Lower leg skin (tissue), 3 donors: ENCODE data around the gene FBXL13.

Source experiments
- POLR2A ChIP-seq, 2 donors: fragments of 450-650 bp; IDR thresholded peaks; one replicate each; pipeline ENCODE4 v1.6.1; 2016 to 2017; ENCODE audit warnings: antibody characterized with exemption in 2 of 2, mild to moderate bottlenecking in 1 of 2, moderate library complexity in 1 of 2
- TF ChIP-seq, protein P1 (sequence below), 3 donors: fragments of 450-650 bp; IDR thresholded peaks; one replicate each; pipeline ENCODE4 v1.5.1; 2016; ENCODE audit warnings: antibody characterized with exemption in 3 of 3, mild to moderate bottlenecking in 3 of 3, moderate library complexity in 2 of 3

DNA sequence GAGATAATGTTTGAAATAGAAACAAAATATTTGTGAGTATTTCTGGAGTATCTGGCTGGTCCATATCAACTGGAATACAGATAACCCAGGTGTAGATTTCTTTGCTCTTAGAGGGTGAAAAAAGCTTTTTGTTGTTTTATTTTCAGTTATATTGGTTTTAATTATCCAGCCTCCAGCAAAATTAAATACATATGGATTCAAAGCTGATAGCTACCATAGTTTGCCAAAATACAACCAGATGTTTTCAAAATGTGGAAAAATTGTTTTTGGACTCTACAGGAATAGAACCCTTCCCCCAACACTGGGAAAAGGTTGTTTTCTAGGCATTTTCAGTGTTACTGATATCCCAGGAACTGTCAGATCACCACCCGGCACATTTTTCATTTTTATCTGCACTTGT lies 131.7 kb downstream of the FBXL13 start:
- TF ChIP-seq, protein P1, sequence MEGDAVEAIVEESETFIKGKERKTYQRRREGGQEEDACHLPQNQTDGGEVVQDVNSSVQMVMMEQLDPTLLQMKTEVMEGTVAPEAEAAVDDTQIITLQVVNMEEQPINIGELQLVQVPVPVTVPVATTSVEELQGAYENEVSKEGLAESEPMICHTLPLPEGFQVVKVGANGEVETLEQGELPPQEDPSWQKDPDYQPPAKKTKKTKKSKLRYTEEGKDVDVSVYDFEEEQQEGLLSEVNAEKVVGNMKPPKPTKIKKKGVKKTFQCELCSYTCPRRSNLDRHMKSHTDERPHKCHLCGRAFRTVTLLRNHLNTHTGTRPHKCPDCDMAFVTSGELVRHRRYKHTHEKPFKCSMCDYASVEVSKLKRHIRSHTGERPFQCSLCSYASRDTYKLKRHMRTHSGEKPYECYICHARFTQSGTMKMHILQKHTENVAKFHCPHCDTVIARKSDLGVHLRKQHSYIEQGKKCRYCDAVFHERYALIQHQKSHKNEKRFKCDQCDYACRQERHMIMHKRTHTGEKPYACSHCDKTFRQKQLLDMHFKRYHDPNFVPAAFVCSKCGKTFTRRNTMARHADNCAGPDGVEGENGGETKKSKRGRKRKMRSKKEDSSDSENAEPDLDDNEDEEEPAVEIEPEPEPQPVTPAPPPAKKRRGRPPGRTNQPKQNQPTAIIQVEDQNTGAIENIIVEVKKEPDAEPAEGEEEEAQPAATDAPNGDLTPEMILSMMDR (IDR thresholded peaks at IDR 0.05), result no peak
- no peak for TF ChIP-seq POLR2A (IDR thresholded peaks at IDR 0.05)
